Breast epithelium (tissue), 3 donors: Measurements from ENCODE around the gene EXO1.

Source experiments
- CTCF ChIP-seq, 3 donors: fragments of 450-650 bp; IDR thresholded peaks; one replicate each; pipeline ENCODE4 v1.5.1; 2016 to 2017; ENCODE audit warnings: antibody characterized with exemption in 3 of 3, mild to moderate bottlenecking in 3 of 3, moderate library complexity in 3 of 3
- POLR2A ChIP-seq: fragments of 450-650 bp; IDR thresholded peaks from one replicate; pipeline ENCODE4 v1.6.1; 2016; ENCODE audit warnings: antibody characterized with exemption, mild to moderate bottlenecking, moderate library complexity

- TF ChIP-seq CTCF (IDR thresholded peaks at IDR 0.05) (no peak), POLR2A (no peak)
Measured at GRCh38 chr1:241827264-241827663, 20.7 kb upstream of the EXO1 start.
